ENCODE results near the gene LPCAT3.

Gene LPCAT3

DNA sequence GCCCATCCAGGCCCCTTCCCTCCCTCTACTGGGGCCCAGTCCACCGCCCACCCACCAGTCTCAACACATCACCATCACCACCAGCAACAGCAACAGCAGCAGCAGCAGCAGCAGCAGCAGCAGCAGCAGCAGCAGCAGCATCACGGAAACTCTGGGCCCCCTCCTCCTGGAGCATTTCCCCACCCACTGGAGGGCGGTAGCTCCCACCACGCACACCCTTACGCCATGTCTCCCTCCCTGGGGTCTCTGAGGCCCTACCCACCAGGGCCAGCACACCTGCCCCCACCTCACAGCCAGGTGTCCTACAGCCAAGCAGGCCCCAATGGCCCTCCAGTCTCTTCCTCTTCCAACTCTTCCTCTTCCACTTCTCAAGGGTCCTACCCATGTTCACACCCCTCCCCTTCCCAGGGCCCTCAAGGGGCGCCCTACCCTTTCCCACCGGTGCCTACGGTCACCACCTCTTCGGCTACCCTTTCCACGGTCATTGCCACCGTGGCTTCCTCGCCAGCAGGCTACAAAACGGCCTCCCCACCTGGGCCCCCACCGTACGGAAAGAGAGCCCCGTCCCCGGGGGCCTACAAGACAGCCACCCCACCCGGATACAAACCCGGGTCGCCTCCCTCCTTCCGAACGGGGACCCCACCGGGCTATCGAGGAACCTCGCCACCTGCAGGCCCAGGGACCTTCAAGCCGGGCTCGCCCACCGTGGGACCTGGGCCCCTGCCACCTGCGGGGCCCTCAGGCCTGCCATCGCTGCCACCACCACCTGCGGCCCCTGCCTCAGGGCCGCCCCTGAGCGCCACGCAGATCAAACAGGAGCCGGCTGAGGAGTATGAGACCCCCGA, 81.4 kb downstream of the LPCAT3 start:
- no peaks in the 10 kb centered on the region for H3K9me3 ChIP-seq (ENCODE audit: control insufficient read depth, insufficient read depth, low read depth, low read length)
- ChIA-PET POLR2A (interaction anchor here (0.9 to 4.1 kb wide), 11 partner anchors 8 to 85 kb away, joined by 3 to 45 read pairs (median 7); partner anchors contain the start of genes SPSB2, TPI1 and USP5), CTCF (interaction anchor here (0.7 to 4.9 kb wide), 11 partner anchors 11 to 177 kb away, joined by 3 to 53 read pairs (median 4); partner anchors contain the start of genes CDCA3, SPSB2, TPI1 and USP5)
- H3K27ac ChIP-seq (ENCODE audit: extremely low read depth, low read depth, low read length): peak overlapping the region; percentile 95
- peaks cover 30 to 83% of the 10 kb centered on the region in 2 experiments for H3K36me3 ChIP-seq (ENCODE audit: control insufficient read depth in 2 of 2, insufficient read depth in 1 of 2, low read length in 2 of 2)
- H3K4me3 ChIP-seq (ENCODE audit: low read depth, low read length): peak overlapping the region; percentile 54
- peaks cover 6% of the 10 kb centered on the region for H3K4me1 ChIP-seq (ENCODE audit: control insufficient read depth, insufficient read depth, low read length)
- TF ChIP-seq SP3 (tag by site-specific recombination; IDR thresholded peaks at IDR 0.05) (peak; percentile 57; the same call in 1 of the 2 replicates), ZNF791 (tag by site-specific recombination; IDR thresholded peaks at IDR 0.05) (no peak), WT1 (tag by site-specific recombination; IDR thresholded peaks at IDR 0.05) (peak; percentile 46), ZNF214 (tag by site-specific recombination; IDR thresholded peaks at IDR 0.05; ENCODE audit: borderline replicate concordance) (no peak), ZNF416 (tag by site-specific recombination; IDR thresholded peaks at IDR 0.05) (no peak), ZNF24 (tag by site-specific recombination; IDR thresholded peaks at IDR 0.05) (no peak), ZBTB20 (tag by site-specific recombination; IDR thresholded peaks at IDR 0.05) (peak; percentile 35; the same call in 1 of the 2 replicates), ZNF792 (tag by site-specific recombination; IDR thresholded peaks at IDR 0.05) (peak; percentile 45; the same call in 1 of the 2 replicates), SP2 (tag by site-specific recombination; IDR thresholded peaks at IDR 0.05) (peak; percentile 84), ZNF549 (tag by site-specific recombination; IDR thresholded peaks at IDR 0.05) (no peak), ZBTB1 (tag by site-specific recombination; IDR thresholded peaks at IDR 0.05) (0 out of 2 replicates have a peak, but pooled peaks have one; percentile 9), ZNF10 (tag by site-specific recombination; IDR thresholded peaks at IDR 0.05) (peak; percentile 80), ZNF548 (tag by site-specific recombination; IDR thresholded peaks at IDR 0.05) (no peak), SCRT1 (tag by site-specific recombination; IDR thresholded peaks at IDR 0.05; ENCODE audit: borderline replicate concordance) (peak; percentile 89), PBX3 (CRISPR knock-in tag; IDR thresholded peaks at IDR 0.05) (no peak), ZNF366 (tag by site-specific recombination; conservative IDR thresholded peaks at IDR 0.05) (no peak), SP7 (tag by site-specific recombination; IDR thresholded peaks at IDR 0.05) (no peak), KLF8 (tag by site-specific recombination; IDR thresholded peaks at IDR 0.05) (peak; percentile 37; the same call in 1 of the 2 replicates), SCRT2 (tag by site-specific recombination; IDR thresholded peaks at IDR 0.05) (peak; percentile 75), ZNF529 (tag by site-specific recombination; IDR thresholded peaks at IDR 0.05; ENCODE audit: insufficient replicate concordance) (no peak), ZFHX2 (tag by site-specific recombination; conservative IDR thresholded peaks at IDR 0.05) (peak; percentile 92), ZNF184 (tag by site-specific recombination; IDR thresholded peaks at IDR 0.05) (no peak), ZNF777 (tag by site-specific recombination; IDR thresholded peaks at IDR 0.05; ENCODE audit: borderline replicate concordance) (no peak), OSR2 (tag by site-specific recombination; IDR thresholded peaks at IDR 0.05) (peak; percentile 98), KLF16 (tag by site-specific recombination; IDR thresholded peaks at IDR 0.05) (no peak), ZBTB48 (tag by site-specific recombination; IDR thresholded peaks at IDR 0.05) (0 out of 2 replicates have a peak, but pooled peaks have one; percentile 42), KLF1 (tag by site-specific recombination; IDR thresholded peaks at IDR 0.05) (peak; percentile 70), ZEB2 (tag by site-specific recombination; IDR thresholded peaks at IDR 0.05) (peak; percentile 93), ZNF335 (tag by site-specific recombination; conservative IDR thresholded peaks at IDR 0.05) (no peak), ZNF140 (tag by site-specific recombination; IDR thresholded peaks at IDR 0.05) (no peak), KLF17 (tag by site-specific recombination; IDR thresholded peaks at IDR 0.05) (no peak), ZNF571 (tag by site-specific recombination; IDR thresholded peaks at IDR 0.05) (no peak), ZNF132 (tag by site-specific recombination; IDR thresholded peaks at IDR 0.05; ENCODE audit: borderline replicate concordance) (no peak), ZNF174 (tag by site-specific recombination; IDR thresholded peaks at IDR 0.05) (no peak)
- TF ChIP-seq, protein P1, sequence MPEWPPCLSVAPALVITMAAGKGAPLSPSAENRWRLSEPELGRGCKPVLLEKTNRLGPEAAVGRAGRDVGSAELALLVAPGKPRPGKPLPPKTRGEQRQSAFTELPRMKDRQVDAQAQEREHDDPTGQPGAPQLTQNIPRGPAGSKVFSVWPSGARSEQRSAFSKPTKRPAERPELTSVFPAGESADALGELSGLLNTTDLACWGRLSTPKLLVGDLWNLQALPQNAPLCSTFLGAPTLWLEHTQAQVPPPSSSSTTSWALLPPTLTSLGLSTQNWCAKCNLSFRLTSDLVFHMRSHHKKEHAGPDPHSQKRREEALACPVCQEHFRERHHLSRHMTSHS (tag by site-specific recombination; IDR thresholded peaks at IDR 0.05): no peak
- TF ChIP-seq, protein P2, sequence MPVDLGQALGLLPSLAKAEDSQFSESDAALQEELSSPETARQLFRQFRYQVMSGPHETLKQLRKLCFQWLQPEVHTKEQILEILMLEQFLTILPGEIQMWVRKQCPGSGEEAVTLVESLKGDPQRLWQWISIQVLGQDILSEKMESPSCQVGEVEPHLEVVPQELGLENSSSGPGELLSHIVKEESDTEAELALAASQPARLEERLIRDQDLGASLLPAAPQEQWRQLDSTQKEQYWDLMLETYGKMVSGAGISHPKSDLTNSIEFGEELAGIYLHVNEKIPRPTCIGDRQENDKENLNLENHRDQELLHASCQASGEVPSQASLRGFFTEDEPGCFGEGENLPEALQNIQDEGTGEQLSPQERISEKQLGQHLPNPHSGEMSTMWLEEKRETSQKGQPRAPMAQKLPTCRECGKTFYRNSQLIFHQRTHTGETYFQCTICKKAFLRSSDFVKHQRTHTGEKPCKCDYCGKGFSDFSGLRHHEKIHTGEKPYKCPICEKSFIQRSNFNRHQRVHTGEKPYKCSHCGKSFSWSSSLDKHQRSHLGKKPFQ (tag by site-specific recombination; IDR thresholded peaks at IDR 0.05): peak; percentile 73; the same call in 1 of the 2 replicates

All from HEK293 (cell line).